ENCODE data around the gene IL18BP. TPM values are rescaled to one million over a fixed set of nuclear protein-coding genes. Genes with fewer than 3 reads are reported as not detected.

The IL18BP gene
- total RNA-seq, 1 donor from 2014 or later = 1.6 TPM

GRCh38 chr11:71996517-71996916 is 2.2 kb upstream of the IL18BP start:
- no peak for FAIRE-seq
- no peak for DNase-seq (ENCODE audit: low spot score in 2 of 2)

GRCh38 chr11:71996946-71997345 is 1.8 kb upstream of the IL18BP start:
- DNase-seq (ENCODE audit: low spot score in 2 of 2) (no peak), FAIRE-seq (no peak)

- FAIRE-seq = no peak
- no peak for DNase-seq (ENCODE audit: low spot score in 2 of 2)
Observed at GRCh38 chr11:71997594-71997993, 1.1 kb upstream of the IL18BP start.

GRCh38 chr11:71998061-71998460 is 648 bp upstream of the IL18BP start:
- FAIRE-seq (no peak), DNase-seq (ENCODE audit: low spot score in 2 of 2) (no peak)

- no peak for FAIRE-seq
- no peak for DNase-seq (ENCODE audit: low spot score in 2 of 2)
Observed at GRCh38 chr11:71999362-71999761, 653 bp downstream of the IL18BP start.

GRCh38 chr11:71999798-72000197 is 1.1 kb downstream of the IL18BP start:
- FAIRE-seq (no peak), DNase-seq (ENCODE audit: low spot score in 2 of 2) (no peak)

- FAIRE-seq = no peak
Observed at GRCh38 chr11:72000202-72000867, 1.6 kb downstream of the IL18BP start.

GRCh38 chr11:72001285-72001684 is 2.6 kb downstream of the IL18BP start:
- no peak for FAIRE-seq
- no peak for DNase-seq (ENCODE audit: low spot score in 2 of 2)

More at GRCh38 chr11:72000202-72000867, 1.6 kb downstream of the IL18BP start:
- no peak for DNase-seq (ENCODE audit: low spot score in 2 of 2)

GRCh38 chr11:72001834-72002591 is 3.3 kb downstream of the IL18BP start:
- DNase-seq (ENCODE audit: low spot score in 2 of 2) (no peak), FAIRE-seq (no peak)

GRCh38 chr11:72002841-72003775 is 4.4 kb downstream of the IL18BP start:
- DNase-seq (ENCODE audit: low spot score in 2 of 2) (no peak), FAIRE-seq (no peak)

- no peak for FAIRE-seq
- no peak for DNase-seq (ENCODE audit: low spot score in 2 of 2)
Observed at GRCh38 chr11:72003776-72004171, 5.1 kb downstream of the IL18BP start.

- FAIRE-seq (no peak), DNase-seq (ENCODE audit: low spot score in 2 of 2) (no peak)
Observed at GRCh38 chr11:72004515-72005346, 6.0 kb downstream of the IL18BP start.

- DNase-seq (ENCODE audit: low spot score in 2 of 2) = no peak
- FAIRE-seq = no peak
Observed at GRCh38 chr11:72005347-72006260, 6.9 kb downstream of the IL18BP start.

GRCh38 chr11:72006309-72007088 is 7.8 kb downstream of the IL18BP start:
- no peak for FAIRE-seq

GRCh38 chr11:72007089-72007476 is 8.4 kb downstream of the IL18BP start:
- DNase-seq (ENCODE audit: low spot score in 2 of 2) (no peak), FAIRE-seq (no peak)

More at GRCh38 chr11:72006309-72007088, 7.8 kb downstream of the IL18BP start:
- no peak for DNase-seq (ENCODE audit: low spot score in 2 of 2)

- FAIRE-seq = no peak
Observed at GRCh38 chr11:72007587-72007986, 8.9 kb downstream of the IL18BP start.

GRCh38 chr11:72008728-72009127 is 10.0 kb downstream of the IL18BP start:
- FAIRE-seq = no peak
- no peak for DNase-seq (ENCODE audit: low spot score in 2 of 2)

More at GRCh38 chr11:72007587-72007986, 8.9 kb downstream of the IL18BP start:
- DNase-seq (ENCODE audit: low spot score in 2 of 2) = no peak

GRCh38 chr11:72009156-72009555 is 10.4 kb downstream of the IL18BP start:
- FAIRE-seq (no peak), DNase-seq (ENCODE audit: low spot score in 2 of 2) (no peak)

All from frontal cortex (tissue), 4 donors.